Endothelial cell of hepatic sinusoid (primary cell): ENCODE results near the gene PHF21A.

Experiments
- in situ Hi-C: cut with HindIII; loops from 2 replicates; pipeline ENCODE4 v1.10.0; 2017; ENCODE audit warnings: low sequenced_read_pairs

PHF21A gene

DNA sequence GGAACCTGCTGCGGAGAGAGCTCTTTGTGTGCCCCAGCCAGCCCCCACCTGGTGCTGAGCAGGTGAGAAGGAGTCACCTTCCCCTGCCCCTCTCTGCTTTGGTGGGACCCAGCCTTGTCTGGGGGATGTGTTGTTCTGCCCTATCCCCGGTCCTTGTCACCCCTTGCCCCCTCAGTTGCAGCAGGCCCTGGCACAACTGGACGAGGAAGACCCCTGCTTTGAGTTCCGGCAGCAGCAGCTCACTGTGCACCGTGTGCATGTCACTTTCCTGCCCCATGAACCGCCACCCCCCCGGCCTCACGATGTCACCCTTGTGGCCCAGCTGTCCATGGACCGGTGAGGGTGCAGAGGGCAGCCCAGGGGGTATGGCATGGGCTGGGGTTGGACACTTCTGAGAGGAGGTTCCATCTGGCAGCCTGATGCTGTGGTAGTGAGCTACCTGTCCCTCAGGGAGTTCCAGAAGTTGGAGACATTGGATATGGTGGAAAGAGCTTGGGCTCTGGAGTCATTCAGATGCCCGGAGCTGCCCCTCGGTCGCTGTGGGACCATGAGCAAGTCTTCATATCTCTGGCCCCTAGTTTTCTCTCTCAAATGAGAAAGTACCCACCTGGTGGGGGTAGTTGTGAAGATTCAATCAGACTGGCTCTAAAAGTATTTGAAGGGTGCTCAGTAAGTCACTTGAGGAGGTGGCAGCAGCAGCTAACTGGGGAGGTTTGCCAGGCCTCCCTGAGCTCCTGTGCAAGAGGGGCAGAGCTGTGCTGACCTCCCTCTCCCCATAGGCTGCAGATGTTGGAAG, 194.5 kb downstream of the PHF21A start:
- in situ Hi-C loops, result no loop called here

GRCh38 chr11:45926001-45926401, 195.3 kb downstream of the PHF21A start:
- in situ Hi-C loops, result no loop called here

- in situ Hi-C loops, result no loop called here
Measured at GRCh38 chr11:45925550-45925949, 195.7 kb downstream of the PHF21A start.

DNA sequence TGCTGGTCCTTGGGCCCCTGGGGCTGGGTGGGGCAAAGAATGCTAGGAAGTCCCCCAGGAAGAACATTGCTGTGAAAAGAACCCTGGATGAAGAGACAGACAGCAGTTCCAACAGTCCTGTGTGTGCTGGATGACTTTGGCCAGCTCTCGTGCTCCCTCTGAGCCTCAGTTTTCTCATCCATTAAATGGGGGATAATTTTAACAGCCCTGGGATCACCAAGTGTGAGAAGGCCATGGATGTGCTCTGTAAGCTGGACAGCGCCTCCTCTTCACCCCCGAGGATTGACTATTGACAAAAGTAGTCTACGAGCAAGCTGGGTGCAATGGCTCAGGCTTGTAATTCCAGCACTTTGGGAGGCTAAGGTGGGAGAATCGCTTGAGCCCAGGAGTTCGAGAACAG, 196.3 kb downstream of the PHF21A start:
- in situ Hi-C loops, result no loop called here

DNA sequence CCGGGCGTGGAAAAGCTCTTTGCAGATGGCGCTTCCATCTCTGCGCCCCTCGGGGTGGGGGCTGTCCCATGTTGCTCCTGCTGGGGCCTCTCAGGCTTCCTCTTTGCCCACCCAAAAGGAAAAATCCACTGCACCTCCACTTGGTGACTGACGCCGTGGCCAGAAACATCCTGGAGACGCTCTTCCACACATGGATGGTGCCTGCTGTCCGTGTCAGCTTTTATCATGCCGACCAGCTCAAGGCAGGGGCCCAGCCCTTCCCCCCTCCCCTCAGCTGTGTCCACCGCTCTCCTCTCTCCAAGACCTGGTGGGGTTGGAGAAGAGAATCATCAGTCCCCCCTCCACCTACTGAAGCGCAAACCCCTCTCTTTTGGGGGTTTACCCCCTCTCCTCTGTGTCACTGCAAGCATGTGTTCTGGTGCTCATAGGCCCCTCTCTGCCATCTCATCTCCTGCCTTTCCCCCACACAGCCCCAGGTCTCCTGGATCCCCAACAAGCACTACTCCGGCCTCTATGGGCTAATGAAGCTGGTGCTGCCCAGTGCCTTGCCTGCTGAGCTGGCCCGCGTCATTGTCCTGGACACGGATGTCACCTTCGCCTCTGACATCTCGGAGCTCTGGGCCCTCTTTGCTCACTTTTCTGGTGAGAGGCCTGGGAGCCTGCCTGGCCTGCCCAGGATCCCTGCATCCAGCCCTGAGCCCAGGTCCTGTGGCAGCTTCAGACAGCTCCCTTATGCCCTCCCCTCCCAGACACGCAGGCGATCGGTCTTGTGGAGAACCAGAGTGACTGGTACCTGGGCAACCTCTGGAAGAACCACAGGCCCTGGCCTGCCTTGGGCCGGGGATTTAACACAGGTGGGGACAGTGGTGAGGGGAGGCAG, 197.0 kb downstream of the PHF21A start:
- in situ Hi-C loops, result no loop called here

- in situ Hi-C loops, result no loop called here
Measured at GRCh38 chr11:45922425-45923082, 198.7 kb downstream of the PHF21A start, which contains the start of gene LARGE2. Gene LARGE2, plus strand, starts transcription at chr11:45922656. Its CDS starts 227 bp downstream, at chr11:45922883.

GRCh38 chr11:45921561-45922424, 199.5 kb downstream of the PHF21A start:
- in situ Hi-C loops, result no loop called here

GRCh38 chr11:45920531-45921477, 200.4 kb downstream of the PHF21A start:
- in situ Hi-C loops, result no loop called here

GRCh38 chr11:45919806-45920530, 201.3 kb downstream of the PHF21A start:
- in situ Hi-C loops, result no loop called here

GRCh38 chr11:45918962-45919675, 202.1 kb downstream of the PHF21A start:
- in situ Hi-C loops, result no loop called here

- in situ Hi-C loops, result no loop called here
Measured at GRCh38 chr11:45918331-45918941, 202.8 kb downstream of the PHF21A start.

DNA sequence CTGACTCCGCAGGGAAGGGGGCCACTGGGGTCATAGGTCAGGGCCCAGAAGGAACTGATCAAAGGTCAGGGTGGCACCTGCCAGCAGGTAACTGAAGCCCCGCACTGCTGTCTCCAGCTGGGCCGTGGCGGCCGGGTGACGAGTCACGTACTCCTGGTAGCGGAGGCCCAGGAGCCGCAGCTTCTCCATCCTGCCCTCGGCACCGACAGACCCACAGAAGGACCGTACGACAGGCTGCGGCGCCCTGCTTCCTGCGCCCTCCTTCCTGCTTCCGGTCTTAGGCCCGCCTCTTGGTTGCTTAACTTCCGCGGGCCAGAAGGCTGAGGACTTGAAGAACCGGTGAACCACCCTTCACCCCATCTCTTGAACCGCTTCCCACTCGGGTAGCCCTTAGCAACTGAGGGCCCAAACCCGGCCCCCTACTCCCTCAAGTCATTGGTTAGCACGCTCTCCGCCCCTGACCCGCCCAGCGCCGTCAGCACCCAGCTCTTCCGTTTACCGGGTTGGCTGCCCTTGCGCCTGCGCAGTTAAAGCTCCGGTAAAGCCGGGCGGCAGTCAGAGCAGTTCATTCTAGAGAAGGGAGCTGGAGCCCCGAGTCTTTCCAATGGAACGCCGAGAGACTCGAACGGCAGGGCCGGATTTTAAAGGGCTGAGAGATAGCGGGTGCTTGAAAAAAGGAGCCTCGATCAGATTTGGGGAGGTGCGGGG, 203.5 kb downstream of the PHF21A start, which contains the start of gene PEX16:
PEX16 (minus strand) TSS at position 255 of the 708 bp plus-strand sequence; CDS start at position 189, 66 bp downstream.
- in situ Hi-C loops, result no loop called here

DNA sequence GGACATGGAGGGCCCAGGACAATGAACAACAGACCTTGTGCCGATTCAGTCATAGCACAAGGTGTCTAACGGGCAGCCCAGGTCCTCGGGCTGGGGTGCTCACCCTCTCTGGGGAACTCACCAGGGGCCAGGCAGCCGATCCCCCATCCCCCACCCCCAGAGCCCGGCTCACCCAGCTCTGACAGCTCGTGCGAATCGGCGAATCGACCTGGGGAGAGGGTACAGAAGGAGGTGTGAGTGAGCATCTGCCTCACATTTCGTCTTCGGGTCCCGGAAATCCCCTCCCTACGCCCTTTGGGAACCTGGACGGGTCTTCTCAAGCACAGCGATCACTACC, 204.0 kb downstream of the PHF21A start:
- in situ Hi-C loops, result no loop called here

- in situ Hi-C loops, result no loop called here
Measured at GRCh38 chr11:45915446-45915845, 205.8 kb downstream of the PHF21A start.

GRCh38 chr11:45913942-45914635, 207.2 kb downstream of the PHF21A start:
- in situ Hi-C loops, result no loop called here

GRCh38 chr11:45913514-45913913, 207.7 kb downstream of the PHF21A start:
- in situ Hi-C loops, result no loop called here
